K562 (cell line): ENCODE measurements around the gene GREB1. TPM values are rescaled to one million over a fixed set of nuclear protein-coding genes. Genes with fewer than 3 reads are reported as not detected.

Source experiments
- ATAC-seq: fragments of 200-7000 bp; cut with Tn5 transposase; 3 replicates; pipeline ENCODE4 v1.9.1; 2020; ENCODE audit warnings: moderate library complexity
- BruUV-seq: library from RNA; stranded (reverse); fragments of 400-500 nt; replicated peaks from 2 replicates; lab custom pipeline; 2021; lab: Mats Ljungman, UMichigan
- CTCF ChIA-PET: fragments of 300-600 bp; formaldehyde crosslinking; extraction: SDS; loops from one replicate; lab custom pipeline; 2021; ENCODE audit warnings: low intra/inter-chr PET ratio; lab: Yijun Ruan, JAX
- POLR2A ChIA-PET: fragments of 300-600, 350-650 bp; sonication (Branson Sonifier 250); formaldehyde crosslinking; extraction: SDS; loops from one replicate; lab custom pipeline; 2021; ENCODE audit warnings: antibody characterized with exemption, inconsistent platforms; lab: Yijun Ruan, JAX
- DNase-seq, 4 experiments: peaks; one replicate each; pipeline versions ENCODE4 v3.0.0 to v3.0.0-alpha.2; 2011 to 2018; ENCODE audit warnings: low spot score in 3 of 4, mixed read lengths in 3 of 4; ENCODE audit errors: extremely low read depth in 1 of 4
- FAIRE-seq: peaks from 2 replicates; lab custom pipeline; 2011; peaks lifted over from hg19 to GRCh38; lab: Jason Lieb, UNC
- H2AFZ ChIP-seq: 2 replicates; pipeline ENCODE4 v1.6.0; 2011; ENCODE audit warnings: low read depth, low read length, control low read depth, inconsistent platforms
- H3K27ac ChIP-seq: fragments of 200-600 bp; 3 replicates; pipeline ENCODE4 v1.8.0; 2011; ENCODE audit warnings: low read depth, mild to moderate bottlenecking, control low read depth, inconsistent platforms, low read length, moderate library complexity, mixed read lengths; ENCODE audit errors: extremely low read depth
- H3K27me3 ChIP-seq, 2 experiments: fragments of 300-600 bp in 1 of 2; 2 replicates in 1 of 2; 3 replicates in 1 of 2; pipeline versions ENCODE4 v1.6.0 to v1.8.0; 2011; ENCODE audit warnings: inconsistent platforms in 2 of 2, low read length in 2 of 2, mild to moderate bottlenecking in 1 of 2, mixed read lengths in 1 of 2, moderate library complexity in 1 of 2; ENCODE audit not compliant: control insufficient read depth in 2 of 2, insufficient read depth in 2 of 2
- H3K36me3 ChIP-seq: fragments of 300-600 bp; 3 replicates; pipeline ENCODE4 v1.8.0; 2011; ENCODE audit warnings: mild to moderate bottlenecking, low read length, inconsistent platforms; ENCODE audit not compliant: control insufficient read depth, insufficient read depth
- H3K4me1 ChIP-seq, 2 experiments: fragments of 200-600 bp in 1 of 2; replicated peaks in 1 of 2; 2 replicates in 1 of 2; 3 replicates in 1 of 2; pipeline versions ENCODE4 v1.5.1 to v1.8.0; 2011; ENCODE audit warnings: inconsistent platforms in 2 of 2, low read length in 2 of 2, mild to moderate bottlenecking in 1 of 2, mixed read lengths in 1 of 2, moderate library complexity in 1 of 2; ENCODE audit not compliant: control insufficient read depth in 2 of 2, insufficient read depth in 2 of 2
- H3K4me2 ChIP-seq: 2 replicates; pipeline ENCODE4 v1.6.1; 2011; ENCODE audit warnings: low read length, control low read depth, inconsistent platforms, mixed read lengths; ENCODE audit not compliant: insufficient read depth
- H3K4me3 ChIP-seq: fragments of 200-600 bp; sonication (generic), shearing (Covaris generic); 2 replicates; pipeline ENCODE4 v1.5.1; 2016; ENCODE audit warnings: control low read depth, inconsistent platforms
- H3K79me2 ChIP-seq: fragments of 200-600 bp; 3 replicates; pipeline ENCODE4 v1.8.0; 2011; ENCODE audit warnings: low read length, inconsistent platforms; ENCODE audit not compliant: control insufficient read depth, insufficient read depth
- H3K9ac ChIP-seq, 2 experiments: 2 replicates each; pipeline versions ENCODE4 v1.6.0 to v1.6.1; 2011; ENCODE audit warnings: low read depth in 2 of 2, low read length in 2 of 2, control low read depth in 1 of 2, inconsistent platforms in 1 of 2, mild to moderate bottlenecking in 1 of 2, mixed read lengths in 1 of 2; ENCODE audit not compliant: insufficient read depth in 1 of 2
- H3K9me1 ChIP-seq: one replicate; pipeline ENCODE4 v1.6.0; 2011; ENCODE audit warnings: inconsistent platforms, mild to moderate bottlenecking, low read length, moderate library complexity; ENCODE audit not compliant: control insufficient read depth, insufficient read depth
- H3K9me3 ChIP-seq: replicated peaks from 2 replicates; pipeline ENCODE4 v1.5.1; 2011; ENCODE audit warnings: low read depth, low read length, inconsistent platforms; ENCODE audit not compliant: control insufficient read depth, insufficient read depth
- H4K20me1 ChIP-seq: replicated peaks from 2 replicates; pipeline ENCODE4 v1.6.1; 2011; ENCODE audit warnings: low read length, inconsistent platforms, mixed read lengths; ENCODE audit not compliant: control insufficient read depth, insufficient read depth
- BMI1 ChIP-seq: fragments of 150-350 bp; IDR thresholded peaks from 2 replicates; pipeline ENCODE4 v1.6.1; 2014; ENCODE audit warnings: low read length
- ELK3 ChIP-seq: fragments of 450-650 bp; formaldehyde crosslinking; IDR thresholded peaks from 2 replicates; pipeline ENCODE4 v1.4.0; 2020; ENCODE audit warnings: mild to moderate bottlenecking
- FOSL1 ChIP-seq: fragments of 200-800 bp; sonication (Bioruptor generic); conservative IDR thresholded peaks from 2 replicates; pipeline ENCODE4 v1.6.1; 2016; ENCODE audit warnings: missing genetic modification characterization, missing compliant biosample characterization
- HDAC2 ChIP-seq: fragments of 450-650 bp; IDR thresholded peaks from 2 replicates; pipeline ENCODE4 v1.6.1; 2016; ENCODE audit warnings: mild to moderate bottlenecking
- MBD1 ChIP-seq: fragments of 250-450 bp; sonication (Bioruptor Pico); IDR thresholded peaks from 2 replicates; pipeline ENCODE4 v1.8.0; 2022; ENCODE audit warnings: inconsistent platforms
- PHTF2 ChIP-seq: fragments of 250-450 bp; sonication (Bioruptor Pico); IDR thresholded peaks from 2 replicates; pipeline ENCODE4 v1.5.0; 2021; ENCODE audit warnings: mild to moderate bottlenecking
- PURB ChIP-seq: sonication (generic); formaldehyde crosslinking; IDR thresholded peaks from 2 replicates; pipeline ENCODE4 v1.9.0; 2021; ENCODE audit warnings: low read depth, mild to moderate bottlenecking, missing genetic modification reagents
- ZKSCAN8 ChIP-seq: fragments of 200-800 bp; sonication (Bioruptor generic); IDR thresholded peaks from 2 replicates; pipeline ENCODE4 v1.6.1; 2016; ENCODE audit warnings: missing genetic modification characterization, missing compliant biosample characterization
- WGBS: fragments of 100-300 bp; shearing (Covaris generic); methylation state at CpG from one replicate; pipeline ENCODE4 v1.1.6; 2016; ENCODE audit warnings: low coverage, mixed read lengths; ENCODE audit not compliant: insufficient coverage; ENCODE audit errors: missing lambda C conversion rate; 5-methylcytosine and 5-hydroxymethylcytosine counted together
- in situ Hi-C: fragments of 300-500 bp; cut with MboI; formaldehyde crosslinking; loops from 4 replicates; pipeline ENCODE4 v1.15.0; 2018; ENCODE audit warnings: inconsistent platforms, mixed read lengths
- intact Hi-C: fragments of 100-400 bp; cut with micrococcal nuclease; formaldehyde crosslinking; loops from 2 replicates; pipeline ENCODE4 v1.14.2; 2022
- polyA plus RNA-seq, 8 experiments: library from polyadenylated mRNA; depleted of rRNA in 4 of 8; stranded (reverse) in 5 of 8; unstranded in 3 of 8; fragments of >200 nt; fragmentation: Nextera tagmentation in 2 of 8; fragmentation: Illumina TruSeq in 1 of 8; extraction: Ambion mirVana in 2 of 8; extraction: Trizol in 1 of 8; gene quantifications; 2 replicates each; pipeline versions ENCODE4 v1.2.1 to v1.2.3, GENCODE V29; 2011 to 2014; ENCODE audit warnings: inconsistent platforms in 1 of 8, missing spikeins in 1 of 8
- total RNA-seq, 7 experiments: library from RNA; depleted of rRNA in 6 of 7; stranded (reverse); fragments of >200 nt in 6 of 7; fragmentation: Illumina TruSeq in 2 of 7; extraction: Trizol in 2 of 7; gene quantifications; 2 replicates each; pipeline versions ENCODE4 v1.2.1 to v1.2.3, GENCODE V29; 2011 to 2021; ENCODE audit warnings: low replicate concordance in 1 of 7
- TF ChIP-seq, protein P1 (sequence below): fragments of 450-650 bp; IDR thresholded peaks from 2 replicates; pipeline ENCODE4 v1.6.1; 2016

Gene GREB1
- total and polyA plus RNA-seq, 9 of the 15 experiments (the other 6 are each of a cell fraction or from before 2014, with no cell fraction given) = 0.04 to 0.86 (median 0.10) TPM; not detected in 1

DNA sequence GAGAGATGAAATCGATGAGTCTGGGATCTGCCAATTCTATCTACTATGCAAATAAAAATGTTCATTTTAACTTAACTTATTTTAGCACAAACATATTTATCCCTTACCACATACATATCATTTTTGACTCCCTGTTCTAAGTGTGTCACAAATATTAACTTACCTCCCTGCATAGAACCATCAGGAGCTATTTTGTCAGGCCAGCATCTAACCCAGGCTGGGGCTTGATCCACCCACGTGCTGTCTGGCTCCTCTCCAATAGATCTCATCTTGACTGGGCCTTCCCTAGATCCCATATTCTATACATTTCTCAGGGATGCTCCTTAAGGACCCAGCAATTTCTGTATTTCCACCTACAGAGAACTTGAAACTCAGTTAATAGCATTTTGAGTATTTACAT, 115.2 kb downstream of the GREB1 start:
- DNase-seq (no peak), FAIRE-seq (no peak), ATAC-seq (no peak)
- Histone ChIP-seq H3K4me1 (no peaks in the 10 kb centered on the region), H3K27ac (no peak overlapping the region), H2AFZ (no peak overlapping the region), H3K9me1 (no peaks in the 10 kb centered on the region), H3K4me3 (no peak overlapping the region), H3K9ac (no peak overlapping the region), H3K27me3 (peaks cover 24 to 33% of the 10 kb centered on the region in 2 experiments), H4K20me1 (no peaks in the 10 kb centered on the region), H3K9me3 (0 out of 2 replicates have a peak, but pooled peaks cover 2% of the 10 kb centered on the region), H3K4me2 (no peak overlapping the region), H3K79me2 (no peaks in the 10 kb centered on the region), H3K36me3 (no peaks in the 10 kb centered on the region)
- no TSS peak for BruUV-seq
- TF ChIP-seq ELK3 (CRISPR knock-in tag) (no peak), HDAC2 (no peak), PURB (no peak), PHTF2 (no peak), ZKSCAN8 (CRISPR knock-in tag) (no peak), BMI1 (no peak), FOSL1 (tag) (no peak), MBD1 (no peak)
- TF ChIP-seq, protein P1, sequence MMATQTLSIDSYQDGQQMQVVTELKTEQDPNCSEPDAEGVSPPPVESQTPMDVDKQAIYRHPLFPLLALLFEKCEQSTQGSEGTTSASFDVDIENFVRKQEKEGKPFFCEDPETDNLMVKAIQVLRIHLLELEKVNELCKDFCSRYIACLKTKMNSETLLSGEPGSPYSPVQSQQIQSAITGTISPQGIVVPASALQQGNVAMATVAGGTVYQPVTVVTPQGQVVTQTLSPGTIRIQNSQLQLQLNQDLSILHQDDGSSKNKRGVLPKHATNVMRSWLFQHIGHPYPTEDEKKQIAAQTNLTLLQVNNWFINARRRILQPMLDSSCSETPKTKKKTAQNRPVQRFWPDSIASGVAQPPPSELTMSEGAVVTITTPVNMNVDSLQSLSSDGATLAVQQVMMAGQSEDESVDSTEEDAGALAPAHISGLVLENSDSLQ = no peak
- WGBS = 3% methylated on average over 2 of the region's 2 CpGs
- in situ Hi-C loops (no loop called here), intact Hi-C loops (no loop called here)
- ChIA-PET POLR2A (no interaction called here), CTCF (no interaction called here)
